HG03025 (cell line): ENCODE measurements around the gene PHF14.
A peak's percentile ranks its signal among the peaks of the same experiment; 100 is the strongest.
"Not testable (repeated sequence)": the region's sequence is repeated elsewhere in the genome, so short reads cannot be mapped to it uniquely, and the experiment has no call there.

ENCODE experiments used
- ATAC-seq: cut with Tn5 transposase; IDR thresholded peaks from one replicate; pipeline ENCODE4 v1.9.1; 2021; ENCODE audit warnings: mild to moderate bottlenecking, moderate library complexity; ENCODE audit not compliant: unreplicated experiment, low FRiP score

The PHF14 gene

GRCh38 chr7:10973061-10973941 is at the start of gene PHF14:
Gene PHF14 (plus strand): TSS chr7:10973872. CDS start chr7:10974324, 452 bp downstream.
- ATAC-seq: peak; percentile 98

- ATAC-seq: no peak
These were observed 49.3 kb upstream of the PHF14 start for GRCh38 chr7:10924370-10924769.

GRCh38 chr7:10928203-10928602 is 45.5 kb upstream of the PHF14 start:
- ATAC-seq: not testable (repeated sequence)

- ATAC-seq: no peak
These were observed 43.1 kb upstream of the PHF14 start for GRCh38 chr7:10930551-10930950.

GRCh38 chr7:10931161-10931560 is 42.5 kb upstream of the PHF14 start:
- ATAC-seq: no peak

- ATAC-seq: no peak
These were observed 39.4 kb upstream of the PHF14 start for GRCh38 chr7:10934292-10934691.

GRCh38 chr7:10939237-10939910 is 34.3 kb upstream of the PHF14 start:
- peak; percentile 32 for ATAC-seq

- peak; percentile 87 for ATAC-seq
These were observed 33.6 kb upstream of the PHF14 start for GRCh38 chr7:10939911-10940703.

GRCh38 chr7:10940704-10941355 is 32.8 kb upstream of the PHF14 start:
- no peak for ATAC-seq

- no peak for ATAC-seq
These were observed 23.2 kb upstream of the PHF14 start for GRCh38 chr7:10950494-10950893.

- ATAC-seq: not testable (repeated sequence)
These were observed 22.6 kb upstream of the PHF14 start for GRCh38 chr7:10950974-10951578.

- ATAC-seq: no peak
These were observed 21.1 kb upstream of the PHF14 start for GRCh38 chr7:10952588-10952987.

GRCh38 chr7:10953078-10953750 is 20.5 kb upstream of the PHF14 start:
- ATAC-seq: not testable (repeated sequence)

GRCh38 chr7:10956528-10956927 is 17.1 kb upstream of the PHF14 start:
- ATAC-seq: no peak

- not testable (repeated sequence) for ATAC-seq
These were observed 13.4 kb upstream of the PHF14 start for GRCh38 chr7:10960242-10960641.

GRCh38 chr7:10965016-10965415 is 8.7 kb upstream of the PHF14 start:
- ATAC-seq: not testable (repeated sequence)

GRCh38 chr7:10972174-10972573 is 1.5 kb upstream of the PHF14 start:
- no peak for ATAC-seq

- peak; percentile 21 for ATAC-seq
These were observed 555 bp downstream of the PHF14 start for GRCh38 chr7:10973942-10974911.
